ENCODE results near the gene ATP8B4.
"Not testable (repeated sequence)": the region's sequence is repeated elsewhere in the genome, so short reads cannot be mapped to it uniquely, and the experiment has no call there.

ATP8B4 gene

DNA sequence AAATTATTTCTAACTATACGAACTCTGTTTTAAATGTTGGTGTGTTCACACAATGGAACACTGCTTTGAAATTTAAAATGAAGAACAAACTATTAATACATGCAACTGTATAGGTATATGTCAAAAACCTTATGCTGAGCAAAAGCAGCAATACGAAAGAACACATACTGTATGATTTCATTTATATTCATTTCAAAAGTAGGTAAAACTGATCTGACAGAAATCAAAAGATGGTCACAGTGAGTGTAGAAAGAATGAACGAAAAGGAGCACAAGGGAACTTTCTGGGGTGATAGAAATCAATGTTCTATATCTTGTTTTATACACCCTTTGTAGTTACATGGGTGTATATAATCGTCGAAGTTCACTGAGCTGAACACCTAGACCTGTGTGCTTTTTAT, 12.6 kb downstream of the ATP8B4 start:
- no peak overlapping the region for H3K4me3 ChIP-seq (ENCODE audit: control insufficient read depth, low read depth, low read length)
- TF ChIP-seq, protein P1, sequence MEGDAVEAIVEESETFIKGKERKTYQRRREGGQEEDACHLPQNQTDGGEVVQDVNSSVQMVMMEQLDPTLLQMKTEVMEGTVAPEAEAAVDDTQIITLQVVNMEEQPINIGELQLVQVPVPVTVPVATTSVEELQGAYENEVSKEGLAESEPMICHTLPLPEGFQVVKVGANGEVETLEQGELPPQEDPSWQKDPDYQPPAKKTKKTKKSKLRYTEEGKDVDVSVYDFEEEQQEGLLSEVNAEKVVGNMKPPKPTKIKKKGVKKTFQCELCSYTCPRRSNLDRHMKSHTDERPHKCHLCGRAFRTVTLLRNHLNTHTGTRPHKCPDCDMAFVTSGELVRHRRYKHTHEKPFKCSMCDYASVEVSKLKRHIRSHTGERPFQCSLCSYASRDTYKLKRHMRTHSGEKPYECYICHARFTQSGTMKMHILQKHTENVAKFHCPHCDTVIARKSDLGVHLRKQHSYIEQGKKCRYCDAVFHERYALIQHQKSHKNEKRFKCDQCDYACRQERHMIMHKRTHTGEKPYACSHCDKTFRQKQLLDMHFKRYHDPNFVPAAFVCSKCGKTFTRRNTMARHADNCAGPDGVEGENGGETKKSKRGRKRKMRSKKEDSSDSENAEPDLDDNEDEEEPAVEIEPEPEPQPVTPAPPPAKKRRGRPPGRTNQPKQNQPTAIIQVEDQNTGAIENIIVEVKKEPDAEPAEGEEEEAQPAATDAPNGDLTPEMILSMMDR (IDR thresholded peaks at IDR 0.05; ENCODE audit: control insufficient read depth, insufficient read depth, low read depth, low read length, missing control alignments): no peak
- no peak for DNase-seq (ENCODE audit: low read depth)

DNA sequence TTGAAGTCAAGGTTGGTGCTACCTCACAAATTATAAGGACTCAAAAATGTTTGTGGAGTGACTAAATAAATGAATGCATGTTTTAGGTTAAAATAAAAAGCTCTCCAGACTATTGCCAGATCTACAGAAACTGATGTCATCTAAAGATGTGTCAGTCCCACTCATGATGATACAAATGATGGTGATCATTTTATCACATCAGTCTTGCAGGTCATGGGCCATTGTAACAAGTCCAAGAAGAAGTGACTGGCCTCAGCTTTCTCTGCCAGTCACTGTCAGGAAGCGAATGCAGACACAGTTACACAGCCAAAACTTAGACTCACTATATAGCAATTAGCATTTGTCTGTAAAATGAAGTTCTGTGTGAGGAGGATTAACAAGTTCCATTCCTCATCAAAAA, 18.5 kb downstream of the ATP8B4 start:
- H3K4me3 ChIP-seq (ENCODE audit: control insufficient read depth, low read depth, low read length): no peak overlapping the region

DNA sequence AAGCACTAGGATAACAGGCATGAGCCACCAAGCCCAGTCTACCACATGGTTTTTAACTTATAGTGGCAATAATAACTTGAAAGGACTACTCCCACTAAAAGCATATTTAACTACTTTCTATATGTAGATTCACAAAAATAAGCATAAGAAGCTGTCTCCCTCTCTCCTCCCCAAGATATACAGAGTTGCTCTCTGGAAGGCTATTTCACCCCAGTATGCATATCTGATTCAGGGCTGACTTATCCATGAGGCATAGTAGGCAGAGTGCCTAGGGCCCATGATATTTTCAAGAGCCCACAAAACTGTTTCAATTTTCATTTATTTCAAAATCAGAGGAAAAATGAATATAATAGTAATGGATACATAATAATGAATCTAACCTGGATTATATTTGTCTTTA, 20.5 kb downstream of the ATP8B4 start:
- DNase-seq (ENCODE audit: low read depth): no peak
- TF ChIP-seq, protein P1 (IDR thresholded peaks at IDR 0.05; ENCODE audit: control insufficient read depth, insufficient read depth, low read depth, low read length, missing control alignments): no peak
- H3K4me3 ChIP-seq (ENCODE audit: control insufficient read depth, low read depth, low read length): no peak overlapping the region

More for the DNA sequence above, 18.5 kb downstream of the ATP8B4 start:
- no peak for DNase-seq (ENCODE audit: low read depth)
- TF ChIP-seq, protein P1 (IDR thresholded peaks at IDR 0.05; ENCODE audit: control insufficient read depth, insufficient read depth, low read depth, low read length, missing control alignments): no peak

DNA sequence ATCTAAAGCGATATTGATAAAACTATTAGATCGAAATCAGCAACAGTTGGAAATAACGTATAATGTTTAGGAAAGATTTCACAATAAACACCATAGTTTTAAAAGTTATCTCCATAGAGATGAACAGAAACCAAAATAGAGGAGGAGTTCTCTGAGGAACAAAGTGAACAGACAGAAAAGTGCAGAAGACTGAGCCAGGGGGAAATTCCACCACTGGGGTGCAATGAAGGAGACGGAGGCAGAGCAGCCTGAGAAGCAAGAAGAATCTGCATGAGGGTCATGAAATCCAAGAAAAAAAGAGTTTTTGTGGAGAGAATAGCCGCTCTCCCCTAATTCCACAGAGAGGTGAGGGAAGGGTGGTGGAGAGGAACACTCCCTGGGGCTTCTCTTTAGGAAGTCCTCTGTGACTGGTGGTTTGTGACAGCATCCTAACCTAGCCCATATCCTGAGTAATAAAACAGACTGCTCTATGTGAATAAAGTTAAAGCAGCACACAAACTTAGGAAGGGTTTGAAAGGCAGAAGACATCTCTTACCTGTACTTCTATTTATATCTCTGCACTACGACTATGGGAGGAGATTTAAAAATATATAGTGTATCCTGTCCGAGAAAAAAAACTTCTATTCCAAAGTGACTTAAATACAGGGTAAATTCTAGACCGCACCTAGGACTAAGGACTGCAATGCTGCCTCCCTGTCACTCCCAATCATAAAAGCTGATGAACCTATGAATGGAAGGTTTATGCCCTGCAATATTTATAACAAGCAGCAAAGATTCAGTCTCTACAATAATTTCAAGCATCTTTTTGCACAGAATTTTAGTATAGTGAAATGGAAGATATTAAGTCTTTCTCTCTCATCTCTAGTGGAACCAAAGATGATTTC, 22.9 kb downstream of the ATP8B4 start:
- DNase-seq (ENCODE audit: low read depth): no peak
- H3K4me3 ChIP-seq (ENCODE audit: control insufficient read depth, low read depth, low read length): no peak overlapping the region
- TF ChIP-seq, protein P1 (IDR thresholded peaks at IDR 0.05; ENCODE audit: control insufficient read depth, insufficient read depth, low read depth, low read length, missing control alignments): no peak

DNA sequence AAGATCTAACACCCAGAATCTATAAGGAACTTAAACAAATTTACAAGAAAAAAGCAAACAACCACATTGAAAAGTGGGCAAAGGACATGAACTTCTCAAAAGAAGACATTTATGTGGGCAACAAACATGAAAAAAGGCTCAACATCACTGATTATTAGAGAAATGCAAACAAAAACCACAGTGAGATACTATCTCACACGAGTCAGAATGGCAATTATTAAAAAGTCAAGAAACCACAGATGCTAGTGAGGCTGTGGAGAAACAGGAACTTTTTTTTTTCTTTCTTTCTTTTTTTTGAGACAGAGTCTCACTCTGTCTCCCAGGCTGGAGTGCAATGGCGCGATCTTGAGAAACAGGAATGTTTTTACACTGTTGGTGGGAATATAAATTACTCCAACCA, 29.6 kb downstream of the ATP8B4 start:
- DNase-seq (ENCODE audit: low read depth); H3K4me3 ChIP-seq (ENCODE audit: control insufficient read depth, low read depth, low read length): not testable (repeated sequence)

DNA sequence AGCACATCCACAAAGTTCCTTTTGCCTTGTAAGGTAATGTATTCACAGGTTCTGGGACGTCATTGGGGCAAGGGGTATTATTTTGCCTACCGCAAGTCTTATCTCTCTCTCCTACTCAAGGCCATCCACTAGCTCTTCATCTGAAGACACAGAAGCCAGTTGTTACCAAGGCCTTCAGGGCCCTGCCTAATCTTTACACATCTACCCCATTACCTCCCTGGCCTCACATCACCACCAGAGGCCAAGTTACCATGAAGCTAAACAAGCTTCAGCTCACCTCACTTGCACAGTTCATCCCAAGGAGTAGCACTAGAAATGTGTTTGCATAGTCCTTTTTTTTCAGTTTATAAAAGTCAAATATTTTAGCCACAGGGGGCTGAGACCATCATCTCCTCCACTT, 34.1 kb downstream of the ATP8B4 start:
- TF ChIP-seq, protein P1 (IDR thresholded peaks at IDR 0.05; ENCODE audit: control insufficient read depth, insufficient read depth, low read depth, low read length, missing control alignments): no peak
- no peak for DNase-seq (ENCODE audit: low read depth)
- H3K4me3 ChIP-seq (ENCODE audit: control insufficient read depth, low read depth, low read length): no peak overlapping the region

DNA sequence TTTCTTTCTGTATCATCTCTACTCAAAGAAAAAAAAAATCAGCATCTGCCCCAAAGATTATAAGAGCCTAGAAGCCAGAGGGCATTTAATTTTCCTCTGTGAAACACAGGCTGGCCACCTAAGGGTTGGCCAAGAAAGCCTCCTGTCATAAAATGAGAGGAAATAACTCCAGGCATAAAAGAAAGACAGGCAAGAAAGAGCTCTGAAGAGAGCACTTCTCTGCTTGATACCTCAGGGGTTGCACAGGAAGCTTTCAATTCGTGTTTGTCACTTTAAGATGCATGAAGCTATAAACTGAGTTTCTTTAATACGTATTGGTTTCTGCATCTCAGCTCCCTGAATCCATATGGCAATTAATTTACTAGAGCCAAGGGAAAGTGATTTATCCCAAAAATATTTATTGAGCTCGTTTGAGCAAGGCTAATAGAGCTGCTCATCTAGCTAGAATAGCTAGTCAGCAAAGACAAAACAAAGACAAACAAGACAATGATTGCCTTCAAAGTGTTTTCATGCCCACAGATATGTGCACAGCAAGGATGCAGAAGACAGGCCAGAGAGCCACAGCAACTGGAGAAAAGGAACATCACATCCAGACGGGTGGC, 35.5 kb downstream of the ATP8B4 start:
- H3K4me3 ChIP-seq (ENCODE audit: control insufficient read depth, low read depth, low read length): no peak overlapping the region
- peak; percentile 7 for DNase-seq (ENCODE audit: low read depth)
- TF ChIP-seq, protein P1 (IDR thresholded peaks at IDR 0.05; ENCODE audit: control insufficient read depth, insufficient read depth, low read depth, low read length, missing control alignments): no peak

Data from AG09309 (cell line).